CD14-positive monocyte (primary cell): ENCODE measurements around the gene MDFI. TPM values are rescaled to one million over a fixed set of nuclear protein-coding genes. Genes with fewer than 3 reads are reported as not detected.

Experiments
- DNase-seq, 3 donors: peaks; one replicate each; pipeline ENCODE4 v3.0.0-alpha.2; 2011 to 2022
- H2AFZ ChIP-seq: 2 replicates; pipeline ENCODE4 v1.6.0; 2012; ENCODE audit warnings: mild to moderate bottlenecking, low read depth, low read length, inconsistent platforms; ENCODE audit not compliant: insufficient read depth, poor library complexity, severe bottlenecking
- H3K27ac ChIP-seq, 2 donors: 1 replicate in 1 of 2; 2 replicates in 1 of 2; pipeline ENCODE4 v1.5.1; 2012 to 2013; ENCODE audit warnings: low read length in 2 of 2, control low read depth in 1 of 2, inconsistent platforms in 1 of 2, low read depth in 1 of 2, mild to moderate bottlenecking in 1 of 2
- H3K27me3 ChIP-seq, 2 donors: one replicate each; pipeline versions ENCODE4 v1.6.0 to v1.6.1; 2011 to 2013; ENCODE audit warnings: low read length in 2 of 2; ENCODE audit not compliant: control insufficient read depth in 2 of 2, insufficient read depth in 2 of 2
- H3K36me3 ChIP-seq, 2 donors: replicated peaks in 1 of 2; 1 replicate in 1 of 2; 2 replicates in 1 of 2; pipeline versions ENCODE4 v1.5.1 to v1.6.1; 2012 to 2013; ENCODE audit warnings: low read length in 2 of 2, control low read depth in 1 of 2, inconsistent platforms in 1 of 2, mild to moderate bottlenecking in 1 of 2; ENCODE audit not compliant: insufficient read depth in 2 of 2, control insufficient read depth in 1 of 2
- H3K4me1 ChIP-seq, 2 donors: 1 replicate in 1 of 2; 2 replicates in 1 of 2; pipeline versions ENCODE4 v1.5.1 to v1.6.1; 2012 to 2013; ENCODE audit warnings: low read length in 2 of 2, control low read depth in 1 of 2, inconsistent platforms in 1 of 2, mild to moderate bottlenecking in 1 of 2, moderate library complexity in 1 of 2; ENCODE audit not compliant: insufficient read depth in 2 of 2, control insufficient read depth in 1 of 2
- H3K4me2 ChIP-seq: replicated peaks from 2 replicates; pipeline ENCODE3; 2012; ENCODE audit warnings: low read length, moderate library complexity, mild to moderate bottlenecking; ENCODE audit not compliant: poor library complexity, severe bottlenecking; ENCODE audit errors: extremely low read depth
- H3K4me3 ChIP-seq, 3 experiments: fragments of 200-600 bp in 1 of 3; sonication (generic) in 1 of 3; replicated peaks in 1 of 3; 1 replicate in 2 of 3; 2 replicates in 1 of 3; pipeline ENCODE4 v1.5.1; 2011 to 2013; ENCODE audit warnings: low read length in 3 of 3, mild to moderate bottlenecking in 3 of 3, control low read depth in 2 of 3, low read depth in 2 of 3, inconsistent platforms in 1 of 3, moderate library complexity in 1 of 3
- H3K79me2 ChIP-seq: 2 replicates; pipeline ENCODE4 v1.6.0; 2012; ENCODE audit warnings: mild to moderate bottlenecking, control low read depth, inconsistent platforms, low read length, moderate library complexity; ENCODE audit not compliant: insufficient read depth
- H3K9ac ChIP-seq: 2 replicates; pipeline ENCODE4 v1.6.0; 2017; ENCODE audit warnings: low read length, mild to moderate bottlenecking; ENCODE audit not compliant: insufficient read depth, poor library complexity, severe bottlenecking
- H3K9me3 ChIP-seq, 2 donors: replicated peaks in 1 of 2; 1 replicate in 1 of 2; 2 replicates in 1 of 2; pipeline versions ENCODE4 v1.5.1 to v1.6.1; 2012 to 2013; ENCODE audit warnings: low read length in 2 of 2, control low read depth in 1 of 2; ENCODE audit not compliant: control insufficient read depth in 1 of 2, insufficient read depth in 1 of 2
- H4K20me1 ChIP-seq: 2 replicates; pipeline ENCODE4 v1.6.0; 2012; ENCODE audit warnings: mild to moderate bottlenecking, low read length, control low read depth, moderate library complexity; ENCODE audit not compliant: insufficient read depth
- H3K27ac Mint-ChIP-seq, 7 donors: one replicate each; pipeline ENCODE4 v1.8.0; 2020; ENCODE audit warnings: mild to moderate bottlenecking in 7 of 7, mixed read lengths in 7 of 7, moderate library complexity in 6 of 7, inconsistent platforms in 2 of 7
- H3K27me3 Mint-ChIP-seq, 3 donors: one replicate each; pipeline ENCODE4 v1.8.0; 2021 to 2022; ENCODE audit warnings: low read depth in 3 of 3, mild to moderate bottlenecking in 3 of 3, mixed read lengths in 3 of 3, moderate library complexity in 3 of 3, inconsistent platforms in 1 of 3
- H3K36me3 Mint-ChIP-seq, 2 donors: one replicate each; pipeline ENCODE4 v1.8.0; 2020; ENCODE audit warnings: mixed read lengths in 2 of 2, inconsistent platforms in 1 of 2, mild to moderate bottlenecking in 1 of 2
- H3K4me1 Mint-ChIP-seq: one replicate; pipeline ENCODE4 v1.8.0; 2020; ENCODE audit warnings: mild to moderate bottlenecking, mixed read lengths
- H3K4me3 Mint-ChIP-seq, 2 donors: one replicate each; pipeline ENCODE4 v1.8.0; 2020; ENCODE audit warnings: mild to moderate bottlenecking in 2 of 2, mixed read lengths in 2 of 2, moderate library complexity in 1 of 2
- H3K9me3 Mint-ChIP-seq, 7 donors: one replicate each; pipeline ENCODE4 v1.8.0; 2020 to 2022; ENCODE audit warnings: mixed read lengths in 7 of 7, mild to moderate bottlenecking in 6 of 7, moderate library complexity in 6 of 7, inconsistent platforms in 2 of 7
- CTCF ChIP-seq: fragments of 200-600 bp; IDR thresholded peaks from one replicate; pipeline ENCODE4 v1.8.0; 2022; ENCODE audit warnings: antibody characterized with exemption, mild to moderate bottlenecking
- WGBS: methylation state at CpG from one replicate; pipeline ENCODE4 v1.1.5; 2013; ENCODE audit warnings: missing lambda C conversion rate; ENCODE audit not compliant: insufficient coverage; 5-methylcytosine and 5-hydroxymethylcytosine counted together
- intact Hi-C, 2 donors: fragments of 100-400 bp; cut with micrococcal nuclease; formaldehyde crosslinking; loops; one replicate each; pipeline versions ENCODE4 v1.15.0 to v1.15.1; 2023
- polyA plus RNA-seq, 3 donors: library from polyadenylated mRNA; depleted of rRNA in 1 of 3; unstranded in 2 of 3; stranded (reverse) in 1 of 3; fragments of 300-500 nt in 2 of 3; fragments of >200 nt in 1 of 3; fragmentation: Illumina TruSeq in 2 of 3; gene quantifications; 1 replicate in 2 of 3; 2 replicates in 1 of 3; pipeline ENCODE4 v1.2.3, GENCODE V29; 2012 to 2021

Gene MDFI
- polyA plus RNA-seq, 3 donors = not detected

GRCh38 chr6:41600499-41601247, 37.6 kb upstream of the MDFI start:
- H3K79me2 ChIP-seq = no peaks in the 10 kb centered on the region
- H3K9me3 Mint-ChIP-seq = no peaks in the 10 kb centered on the region
- H4K20me1 ChIP-seq = no peaks in the 10 kb centered on the region
- H3K27me3 ChIP-seq = no peaks in the 10 kb centered on the region
- no peak for TF ChIP-seq CTCF
- H3K27ac ChIP-seq = no peak overlapping the region
- H3K27me3 Mint-ChIP-seq = peaks cover 2 to 7% (median 6%) of the 10 kb centered on the region in 3 donors
- no peaks in the 10 kb centered on the region for H3K9me3 ChIP-seq
- H2AFZ ChIP-seq = no peak overlapping the region
- H3K36me3 ChIP-seq = peaks cover 8 to 11% of the 10 kb centered on the region in 2 donors
- peaks cover 15 to 39% of the 10 kb centered on the region in 2 donors for H3K36me3 Mint-ChIP-seq
- no peak overlapping the region for H3K4me3 ChIP-seq
- H3K4me2 ChIP-seq = no peak overlapping the region
- H3K4me3 Mint-ChIP-seq = no peak overlapping the region
- H3K9ac ChIP-seq = no peak overlapping the region
- H3K4me1 Mint-ChIP-seq = peaks cover 13% of the 10 kb centered on the region
- 80% methylated on average over 9 of the region's 22 CpGs for WGBS
- H3K27ac Mint-ChIP-seq = peak overlapping the region in 1 of 7 donors; percentile 35
- intact Hi-C loops = loop anchor here (5.0 to 10.0 kb wide), 3 partner anchors 82 to 174 kb away; partner anchors contain the start of gene FRS3 (in 1 of the 2)
- H3K4me1 ChIP-seq = peaks cover 0 to 6% of the 10 kb centered on the region in 2 donors
- no peak for DNase-seq

- H3K27ac Mint-ChIP-seq = no peak overlapping the region
- no peak for TF ChIP-seq CTCF
- Histone ChIP-seq H4K20me1 (no peaks in the 10 kb centered on the region), H3K4me1 (peaks cover 0 to 6% of the 10 kb centered on the region in 2 donors), H3K27me3 (no peaks in the 10 kb centered on the region), H3K79me2 (no peaks in the 10 kb centered on the region), H3K9ac (no peak overlapping the region), H3K36me3 (peaks cover 7 to 11% of the 10 kb centered on the region in 2 donors), H2AFZ (no peak overlapping the region), H3K4me3 (no peak overlapping the region), H3K4me2 (no peak overlapping the region), H3K9me3 (no peaks in the 10 kb centered on the region), H3K27ac (no peak overlapping the region)
- H3K4me3 Mint-ChIP-seq = no peak overlapping the region
- no CpG with 5 or more reads among the region's 6 CpGs for WGBS
- H3K36me3 Mint-ChIP-seq = peaks cover 13 to 34% of the 10 kb centered on the region in 2 donors
- peaks cover 2 to 7% (median 6%) of the 10 kb centered on the region in 3 donors for H3K27me3 Mint-ChIP-seq
- DNase-seq = no peak
- intact Hi-C loops = loop anchor here (5.0 to 10.0 kb wide), 3 partner anchors 81 to 174 kb away; partner anchors contain the start of gene FRS3 (in 1 of the 2)
- H3K4me1 Mint-ChIP-seq = peaks cover 13% of the 10 kb centered on the region
- H3K9me3 Mint-ChIP-seq = no peaks in the 10 kb centered on the region
Observed at GRCh38 chr6:41601248-41601549, 37.1 kb upstream of the MDFI start.
